DMS114 treated with DMSO at 0.1 percent for 48 hours (cell line): ENCODE results near the gene MYO1G.
"Not testable (repeated sequence)": the region's sequence is repeated elsewhere in the genome, so short reads cannot be mapped to it uniquely, and the experiment has no call there.

Experiments used
- DNase-seq: peaks from one replicate; lab custom pipeline; 2025; ENCODE audit not compliant: unreplicated experiment; lab: John Stamatoyannopoulos, UW

MYO1G gene

GRCh38 chr7:44944821-44945220, 34.0 kb downstream of the MYO1G start:
- DNase-seq, result no peak

GRCh38 chr7:44943631-44944030, 35.2 kb downstream of the MYO1G start:
- no peak for DNase-seq

- no peak for DNase-seq
Observed at GRCh38 chr7:44937426-44937825, 41.4 kb downstream of the MYO1G start.

GRCh38 chr7:44936322-44936721, 42.5 kb downstream of the MYO1G start:
- DNase-seq, result no peak

- DNase-seq, result no peak
Observed at GRCh38 chr7:44935583-44935982, 43.2 kb downstream of the MYO1G start.

- no peak for DNase-seq
Observed at GRCh38 chr7:44935016-44935415, 43.8 kb downstream of the MYO1G start.

GRCh38 chr7:44934510-44934909, 44.3 kb downstream of the MYO1G start:
- not testable (repeated sequence) for DNase-seq

- no peak for DNase-seq
Observed at GRCh38 chr7:44930921-44931320, 47.9 kb downstream of the MYO1G start.

GRCh38 chr7:44922351-44922694, 56.5 kb downstream of the MYO1G start:
- no peak for DNase-seq

GRCh38 chr7:44921607-44922350, 57.0 kb downstream of the MYO1G start:
- peak; percentile 10 for DNase-seq

GRCh38 chr7:44920119-44920518, 58.7 kb downstream of the MYO1G start:
- no peak for DNase-seq

- DNase-seq, result no peak
Observed at GRCh38 chr7:44918029-44918428, 60.8 kb downstream of the MYO1G start.

- DNase-seq, result no peak
Observed at GRCh38 chr7:44917465-44917864, 61.4 kb downstream of the MYO1G start.

- DNase-seq, result no peak
Observed at GRCh38 chr7:44914992-44915607, 63.7 kb downstream of the MYO1G start.

GRCh38 chr7:44912775-44913347, 66.0 kb downstream of the MYO1G start:
- no peak for DNase-seq
